ENCODE results near the gene FBLN1. TPM values are rescaled to one million over a fixed set of nuclear protein-coding genes. Genes with fewer than 3 reads are reported as not detected.

The FBLN1 gene
- total and polyA plus RNA-seq, 2 of the 8 experiments (the other 6 are each of a cell fraction or from before 2014, with no cell fraction given), result 159 to 168 TPM

DNA sequence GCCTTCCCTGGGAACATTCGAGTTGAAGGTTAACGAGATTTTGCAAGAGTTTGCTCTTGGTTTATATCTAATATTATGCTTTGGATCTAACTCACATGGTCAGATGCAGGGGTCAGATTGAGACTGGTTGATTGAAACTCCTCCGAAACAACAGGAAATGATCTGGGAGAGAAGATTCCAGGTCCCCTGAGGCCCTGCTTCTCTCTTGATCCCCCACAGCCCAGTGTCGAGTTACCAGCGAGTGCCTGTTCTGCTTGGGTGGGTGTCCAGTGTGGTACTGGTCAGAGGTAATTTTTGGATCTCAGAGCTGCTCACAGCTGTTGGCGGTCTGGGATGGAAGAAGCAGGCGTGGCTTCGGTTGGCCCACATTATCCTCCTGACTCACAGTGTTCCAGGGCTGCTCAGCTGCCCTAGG is 9.2 kb downstream of the FBLN1 start (continued):
- TF ChIP-seq CTBP2 (IDR thresholded peaks at IDR 0.05; ENCODE audit: borderline replicate concordance, insufficient read depth, insufficient read length, low read length) (no peak), ZNF274 (IDR thresholded peaks at IDR 0.05; ENCODE audit: borderline replicate concordance, extremely low read depth, low read length) (no peak), TBP (IDR thresholded peaks at IDR 0.05; ENCODE audit: low read depth, low read length) (no peak), RXRA (IDR thresholded peaks at IDR 0.05; ENCODE audit: insufficient read depth, low read depth, low read length) (no peak), TAF1 (IDR thresholded peaks at IDR 0.05; ENCODE audit: low read depth, low read length) (no peak)

Measured in H1 (cell line).